Peyer's patch (tissue), 4 donors: ENCODE results near the gene TECTB. TPM values are rescaled to one million over a fixed set of nuclear protein-coding genes. Genes with fewer than 3 reads are reported as not detected.
"Not testable (repeated sequence)": the region's sequence is repeated elsewhere in the genome, so short reads cannot be mapped to it uniquely, and the experiment has no call there.

ENCODE experiments used
- DNase-seq, 3 donors: peaks; one replicate each; pipeline ENCODE4 v3.0.0-alpha.2; 2017 to 2019
- H3K27ac ChIP-seq, 4 donors: fragments of 200-600 bp; sonication (generic); one replicate each; pipeline ENCODE4 v1.5.1; 2016 to 2019
- H3K27me3 ChIP-seq, 2 donors: fragments of 200-600 bp; sonication (generic); one replicate each; pipeline ENCODE4 v1.5.1; 2019
- H3K36me3 ChIP-seq, 3 donors: fragments of 200-600 bp; sonication (generic); one replicate each; pipeline ENCODE4 v1.5.1; 2016 to 2019
- H3K4me1 ChIP-seq, 4 donors: fragments of 200-600 bp; sonication (generic); one replicate each; pipeline ENCODE4 v1.5.1; 2016 to 2019
- H3K4me3 ChIP-seq, 4 donors: fragments of 200-600 bp; sonication (generic); 1 replicate in 3 of 4; 2 replicates in 1 of 4; pipeline ENCODE4 v1.5.1; 2016 to 2019; ENCODE audit warnings: mild to moderate bottlenecking in 1 of 4
- H3K9me3 ChIP-seq, 4 donors: fragments of 200-600 bp; sonication (generic); one replicate each; pipeline ENCODE4 v1.5.1; 2016 to 2019; ENCODE audit warnings: mild to moderate bottlenecking in 1 of 4
- POLR2A ChIP-seq, 2 donors: fragments of 450-650 bp; IDR thresholded peaks; one replicate each; pipeline ENCODE4 v1.5.1; 2017; ENCODE audit warnings: antibody characterized with exemption in 2 of 2, mild to moderate bottlenecking in 2 of 2, moderate library complexity in 2 of 2
- total RNA-seq, 4 donors: library from RNA; depleted of rRNA; stranded (reverse); fragments of >200 nt; gene quantifications; one replicate each; pipeline ENCODE4 v1.1.0, GENCODE V29; 2016
- TF ChIP-seq, protein P1 (sequence below), 6 experiments: fragments of 450-650 bp in 4 of 6; fragments of 200-600 bp in 2 of 6; sonication (generic) in 1 of 6; IDR thresholded peaks; one replicate each; pipeline ENCODE4 v1.5.1; 2017 to 2019; ENCODE audit warnings: antibody characterized with exemption in 6 of 6, mild to moderate bottlenecking in 3 of 6, moderate library complexity in 1 of 6

Gene TECTB
- total RNA-seq, 4 donors from 2014 or later: not detected

DNA sequence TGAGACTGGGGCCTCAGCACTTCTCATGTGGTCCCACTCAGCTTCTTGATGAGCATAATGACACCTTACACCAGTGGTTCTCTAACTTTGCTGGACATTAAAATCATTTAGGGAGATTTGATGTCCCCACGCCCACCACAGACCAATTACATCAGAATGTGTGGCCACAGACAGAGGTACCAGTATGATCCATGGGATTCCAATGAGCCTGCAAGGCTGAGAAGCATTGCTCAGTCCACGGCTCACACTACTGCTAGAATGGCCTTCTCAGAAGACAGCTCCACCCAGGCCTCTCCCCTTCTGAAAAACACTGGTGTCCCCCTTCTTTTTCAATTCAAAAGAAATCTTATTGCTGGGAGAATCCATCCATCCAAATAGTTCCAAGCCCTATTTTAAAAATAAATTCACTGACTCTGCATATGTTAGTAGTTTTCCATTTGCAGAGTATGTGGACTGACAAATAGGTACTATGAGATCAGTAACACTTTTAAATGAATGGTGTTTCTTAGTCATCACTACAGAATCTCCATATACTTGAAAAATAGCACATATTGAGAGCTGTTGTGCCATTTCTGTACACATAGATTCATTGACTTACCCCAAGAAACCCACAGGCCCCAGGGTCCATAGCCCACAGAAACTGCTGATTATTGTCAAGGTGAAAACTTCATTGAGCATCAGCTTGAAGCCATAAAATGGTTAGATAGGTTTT, 34.5 kb upstream of the TECTB start:
- no peaks in the 10 kb centered on the region for H3K4me1 ChIP-seq
- no peak overlapping the region for H3K4me3 ChIP-seq
- no peaks in the 10 kb centered on the region for H3K36me3 ChIP-seq
- TF ChIP-seq, protein P1, sequence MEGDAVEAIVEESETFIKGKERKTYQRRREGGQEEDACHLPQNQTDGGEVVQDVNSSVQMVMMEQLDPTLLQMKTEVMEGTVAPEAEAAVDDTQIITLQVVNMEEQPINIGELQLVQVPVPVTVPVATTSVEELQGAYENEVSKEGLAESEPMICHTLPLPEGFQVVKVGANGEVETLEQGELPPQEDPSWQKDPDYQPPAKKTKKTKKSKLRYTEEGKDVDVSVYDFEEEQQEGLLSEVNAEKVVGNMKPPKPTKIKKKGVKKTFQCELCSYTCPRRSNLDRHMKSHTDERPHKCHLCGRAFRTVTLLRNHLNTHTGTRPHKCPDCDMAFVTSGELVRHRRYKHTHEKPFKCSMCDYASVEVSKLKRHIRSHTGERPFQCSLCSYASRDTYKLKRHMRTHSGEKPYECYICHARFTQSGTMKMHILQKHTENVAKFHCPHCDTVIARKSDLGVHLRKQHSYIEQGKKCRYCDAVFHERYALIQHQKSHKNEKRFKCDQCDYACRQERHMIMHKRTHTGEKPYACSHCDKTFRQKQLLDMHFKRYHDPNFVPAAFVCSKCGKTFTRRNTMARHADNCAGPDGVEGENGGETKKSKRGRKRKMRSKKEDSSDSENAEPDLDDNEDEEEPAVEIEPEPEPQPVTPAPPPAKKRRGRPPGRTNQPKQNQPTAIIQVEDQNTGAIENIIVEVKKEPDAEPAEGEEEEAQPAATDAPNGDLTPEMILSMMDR (IDR thresholded peaks at IDR 0.05): no peak
- TF ChIP-seq POLR2A (IDR thresholded peaks at IDR 0.05): no peak
- H3K27ac ChIP-seq: no peak overlapping the region
- no peak for DNase-seq
- H3K27me3 ChIP-seq: no peaks in the 10 kb centered on the region
- peaks cover 0 to 4% (median 0%) of the 10 kb centered on the region in 4 donors for H3K9me3 ChIP-seq

DNA sequence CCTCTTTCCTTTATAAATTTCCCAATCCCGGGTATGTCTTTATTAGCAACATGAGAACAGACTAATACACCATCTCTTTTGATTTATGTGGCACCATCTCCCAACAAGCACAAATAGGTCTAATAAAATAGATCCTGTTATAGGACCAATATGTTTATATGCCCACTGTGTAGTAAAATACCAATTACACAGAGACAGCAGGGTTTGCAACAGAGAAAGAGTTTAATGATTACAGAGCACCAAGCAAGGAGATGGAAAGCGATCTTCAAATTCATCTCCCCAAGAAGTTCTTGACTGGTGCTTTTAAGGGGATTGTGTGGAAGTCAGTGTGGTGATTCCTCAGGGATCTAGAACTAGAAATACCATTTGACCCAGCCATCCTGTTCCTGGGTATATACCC, 33.5 kb upstream of the TECTB start:
- H3K27ac ChIP-seq: no peak overlapping the region
- no peak overlapping the region for H3K4me3 ChIP-seq
- no peak for DNase-seq
- no peaks in the 10 kb centered on the region for H3K36me3 ChIP-seq
- no peaks in the 10 kb centered on the region for H3K27me3 ChIP-seq
- TF ChIP-seq POLR2A (IDR thresholded peaks at IDR 0.05): no peak
- TF ChIP-seq, protein P1 (IDR thresholded peaks at IDR 0.05): no peak
- H3K4me1 ChIP-seq: no peaks in the 10 kb centered on the region
- H3K9me3 ChIP-seq: peaks cover 0 to 4% (median 0%) of the 10 kb centered on the region in 4 donors

DNA sequence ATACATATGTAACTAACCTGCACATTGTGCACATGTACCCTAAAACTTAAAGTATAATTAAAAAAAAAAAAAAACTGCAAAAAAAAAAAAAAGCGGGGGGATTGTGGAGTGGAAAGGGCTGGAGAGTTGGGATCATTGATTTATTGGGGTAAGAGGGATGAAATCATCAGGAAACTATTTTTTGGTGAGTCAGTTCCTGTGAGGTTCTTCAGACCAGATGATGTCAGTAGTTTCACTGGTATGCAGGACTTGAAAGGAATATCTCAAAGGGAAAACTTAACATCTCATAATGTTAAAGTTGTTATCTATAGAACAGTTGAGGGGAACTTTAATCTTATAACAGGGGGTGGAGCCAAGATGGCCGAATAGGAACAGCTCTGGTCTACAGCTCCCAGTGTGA, 32.6 kb upstream of the TECTB start:
- Histone ChIP-seq H3K9me3 (peaks cover 0 to 4% (median 0%) of the 10 kb centered on the region in 4 donors), H3K27me3 (no peaks in the 10 kb centered on the region), H3K27ac (no peak overlapping the region), H3K36me3 (no peaks in the 10 kb centered on the region), H3K4me3 (no peak overlapping the region), H3K4me1 (no peaks in the 10 kb centered on the region)
- TF ChIP-seq, protein P1 (IDR thresholded peaks at IDR 0.05): no peak
- TF ChIP-seq POLR2A (IDR thresholded peaks at IDR 0.05): no peak
- no peak for DNase-seq

DNA sequence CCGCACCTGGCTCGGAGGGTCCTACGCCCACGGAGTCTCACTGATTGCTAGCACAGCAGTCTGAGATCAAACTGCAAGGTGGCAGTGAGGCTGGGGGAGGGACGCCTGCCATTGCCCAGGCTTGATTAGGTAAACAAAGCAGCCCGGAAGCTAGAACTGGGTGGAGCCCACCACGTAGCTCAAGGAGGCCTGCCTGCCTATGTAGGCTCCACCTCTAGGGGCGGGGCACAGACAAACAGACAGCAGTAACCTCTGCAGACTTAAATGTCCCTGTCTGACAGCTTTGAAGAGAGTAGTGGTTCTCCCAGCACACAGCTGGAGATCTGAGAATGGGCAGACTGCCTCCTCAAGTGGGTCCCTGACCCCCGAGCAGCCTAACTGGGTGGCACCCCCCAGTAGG, 32.0 kb upstream of the TECTB start:
- not testable (repeated sequence) for H3K27me3 ChIP-seq, H3K4me3 ChIP-seq, DNase-seq, H3K36me3 ChIP-seq, H3K9me3 ChIP-seq, H3K4me1 ChIP-seq, H3K27ac ChIP-seq

DNA sequence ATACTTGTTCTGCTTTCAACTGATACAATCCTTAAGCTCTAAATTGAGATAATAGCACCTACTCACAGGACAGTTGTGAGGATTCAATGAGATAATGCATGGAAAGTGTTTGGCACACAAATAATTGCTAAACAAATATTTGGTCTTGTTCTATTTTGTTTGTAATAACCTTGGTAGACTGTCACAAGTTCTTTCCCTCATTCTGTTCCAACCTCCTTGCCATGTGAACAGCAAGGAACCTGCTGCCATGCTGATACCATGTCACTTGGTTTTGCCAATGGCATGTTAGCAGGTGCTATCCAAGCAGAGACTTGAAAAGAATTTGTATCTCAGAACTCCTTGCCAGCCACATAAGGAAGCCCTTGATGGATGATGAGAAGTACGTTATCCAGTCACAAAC, 24.8 kb upstream of the TECTB start:
- TF ChIP-seq, protein P1 (IDR thresholded peaks at IDR 0.05): no peak
- no peak for TF ChIP-seq POLR2A (IDR thresholded peaks at IDR 0.05)
- H3K4me3 ChIP-seq: no peak overlapping the region
- no peaks in the 10 kb centered on the region for H3K27me3 ChIP-seq
- no peaks in the 10 kb centered on the region for H3K9me3 ChIP-seq
- H3K27ac ChIP-seq: no peak overlapping the region
- H3K36me3 ChIP-seq: no peaks in the 10 kb centered on the region
- no peak for DNase-seq
- no peaks in the 10 kb centered on the region for H3K4me1 ChIP-seq

DNA sequence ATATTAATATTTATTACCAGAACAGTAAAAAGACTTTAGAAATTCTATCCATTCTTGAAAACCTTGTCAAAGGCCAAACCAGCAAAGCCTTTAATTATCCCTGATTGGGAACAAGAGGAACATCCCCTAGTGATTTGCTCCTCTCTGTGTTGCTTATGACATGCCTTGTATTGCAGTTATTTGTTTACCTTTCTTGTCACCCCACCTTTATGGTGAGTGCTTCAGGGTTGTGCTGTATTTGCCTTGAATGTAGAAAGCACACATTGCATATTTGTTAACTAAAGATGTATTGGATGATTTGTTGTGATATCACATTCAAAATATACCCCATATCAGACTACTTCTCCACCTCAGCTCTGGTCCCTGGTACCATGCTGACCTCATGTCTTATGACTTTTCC, 23.5 kb upstream of the TECTB start:
- no peaks in the 10 kb centered on the region for H3K9me3 ChIP-seq
- DNase-seq: no peak
- H3K36me3 ChIP-seq: no peaks in the 10 kb centered on the region
- H3K27me3 ChIP-seq: no peaks in the 10 kb centered on the region
- TF ChIP-seq POLR2A (IDR thresholded peaks at IDR 0.05): no peak
- TF ChIP-seq, protein P1 (IDR thresholded peaks at IDR 0.05): no peak
- H3K27ac ChIP-seq: no peak overlapping the region
- H3K4me3 ChIP-seq: no peak overlapping the region
- no peaks in the 10 kb centered on the region for H3K4me1 ChIP-seq
